Measurements from ENCODE around the gene HSPA6.

HSPA6 gene

DNA sequence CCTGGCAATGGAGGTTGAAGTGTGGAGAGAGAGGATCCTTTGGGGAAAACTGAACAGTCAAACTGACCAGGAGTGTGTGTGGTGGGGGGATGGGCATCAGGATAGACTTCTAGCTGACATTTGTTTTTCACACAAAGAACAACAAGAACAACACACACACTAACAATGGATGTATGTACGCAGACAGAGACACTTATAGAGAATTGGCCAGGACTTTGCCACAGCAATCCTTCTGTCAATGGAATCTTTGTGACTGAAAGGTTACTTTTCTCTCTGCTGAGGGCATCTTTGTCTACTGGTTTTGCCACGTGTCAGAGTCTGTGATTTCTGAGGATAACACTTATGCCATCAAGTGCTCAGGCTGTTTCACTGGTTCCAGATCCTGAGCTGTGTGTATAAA is 31.5 kb upstream of the HSPA6 start:
- TF ChIP-seq, protein P1, sequence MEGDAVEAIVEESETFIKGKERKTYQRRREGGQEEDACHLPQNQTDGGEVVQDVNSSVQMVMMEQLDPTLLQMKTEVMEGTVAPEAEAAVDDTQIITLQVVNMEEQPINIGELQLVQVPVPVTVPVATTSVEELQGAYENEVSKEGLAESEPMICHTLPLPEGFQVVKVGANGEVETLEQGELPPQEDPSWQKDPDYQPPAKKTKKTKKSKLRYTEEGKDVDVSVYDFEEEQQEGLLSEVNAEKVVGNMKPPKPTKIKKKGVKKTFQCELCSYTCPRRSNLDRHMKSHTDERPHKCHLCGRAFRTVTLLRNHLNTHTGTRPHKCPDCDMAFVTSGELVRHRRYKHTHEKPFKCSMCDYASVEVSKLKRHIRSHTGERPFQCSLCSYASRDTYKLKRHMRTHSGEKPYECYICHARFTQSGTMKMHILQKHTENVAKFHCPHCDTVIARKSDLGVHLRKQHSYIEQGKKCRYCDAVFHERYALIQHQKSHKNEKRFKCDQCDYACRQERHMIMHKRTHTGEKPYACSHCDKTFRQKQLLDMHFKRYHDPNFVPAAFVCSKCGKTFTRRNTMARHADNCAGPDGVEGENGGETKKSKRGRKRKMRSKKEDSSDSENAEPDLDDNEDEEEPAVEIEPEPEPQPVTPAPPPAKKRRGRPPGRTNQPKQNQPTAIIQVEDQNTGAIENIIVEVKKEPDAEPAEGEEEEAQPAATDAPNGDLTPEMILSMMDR (IDR thresholded peaks at IDR 0.05; ENCODE audit: poor library complexity, severe bottlenecking) = no peak
- ATAC-seq (ENCODE audit: low read depth) = no peak
- peaks cover 23% of the 10 kb centered on the region for H3K27me3 ChIP-seq (ENCODE audit: insufficient read depth, poor library complexity, severe bottlenecking)
- no peak overlapping the region for H3K27ac ChIP-seq (ENCODE audit: poor library complexity, severe bottlenecking)
- no peak for DNase-seq (ENCODE audit: low spot score)
- H3K36me3 ChIP-seq (ENCODE audit: low read depth) = no peaks in the 10 kb centered on the region
- no peaks in the 10 kb centered on the region for H3K9me3 ChIP-seq (ENCODE audit: severe bottlenecking)
- H3K4me1 ChIP-seq (ENCODE audit: insufficient read depth, poor library complexity, severe bottlenecking) = no peaks in the 10 kb centered on the region
- no peak overlapping the region for H3K4me3 ChIP-seq (ENCODE audit: severe bottlenecking)

DNA sequence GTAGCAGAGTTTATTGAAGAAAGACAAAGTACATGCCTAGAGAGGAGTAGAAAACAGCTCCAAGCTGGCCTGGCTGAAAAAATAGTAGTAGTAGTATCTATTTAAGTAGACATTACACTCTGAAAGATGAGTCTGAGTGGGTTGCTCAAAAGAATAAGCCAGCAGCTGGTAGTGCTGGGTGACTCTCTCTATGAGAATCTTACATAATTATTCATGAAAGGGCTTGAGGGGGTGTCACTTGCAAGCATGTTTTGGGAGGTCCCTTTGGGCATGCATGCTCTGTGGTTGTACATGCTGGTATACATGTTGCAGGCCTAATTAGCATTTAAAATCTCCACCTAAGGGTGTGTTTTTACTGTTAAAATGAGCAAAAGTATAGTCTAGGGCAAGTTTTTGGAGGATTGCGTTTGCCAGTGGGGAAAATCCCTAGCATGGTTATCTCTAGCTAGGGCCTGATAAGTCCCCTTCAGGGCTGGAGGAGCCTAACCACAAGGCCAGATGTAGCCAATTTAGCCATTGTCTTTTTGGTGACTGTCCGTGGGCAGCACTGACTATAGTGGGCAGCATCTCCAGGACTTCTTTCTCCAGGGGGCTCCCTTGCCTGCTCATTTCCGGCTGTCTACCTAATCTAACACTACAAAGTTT is 30.1 kb upstream of the HSPA6 start:
- H3K36me3 ChIP-seq (ENCODE audit: low read depth) = no peaks in the 10 kb centered on the region
- H3K4me3 ChIP-seq (ENCODE audit: severe bottlenecking) = no peak overlapping the region
- TF ChIP-seq, protein P1 (IDR thresholded peaks at IDR 0.05; ENCODE audit: poor library complexity, severe bottlenecking) = no peak
- H3K9me3 ChIP-seq (ENCODE audit: severe bottlenecking) = no peaks in the 10 kb centered on the region
- DNase-seq (ENCODE audit: low spot score) (no peak), ATAC-seq (ENCODE audit: low read depth) (no peak)
- H3K27ac ChIP-seq (ENCODE audit: poor library complexity, severe bottlenecking) = no peak overlapping the region
- no peaks in the 10 kb centered on the region for H3K4me1 ChIP-seq (ENCODE audit: insufficient read depth, poor library complexity, severe bottlenecking)
- peaks cover 23% of the 10 kb centered on the region for H3K27me3 ChIP-seq (ENCODE audit: insufficient read depth, poor library complexity, severe bottlenecking)

DNA sequence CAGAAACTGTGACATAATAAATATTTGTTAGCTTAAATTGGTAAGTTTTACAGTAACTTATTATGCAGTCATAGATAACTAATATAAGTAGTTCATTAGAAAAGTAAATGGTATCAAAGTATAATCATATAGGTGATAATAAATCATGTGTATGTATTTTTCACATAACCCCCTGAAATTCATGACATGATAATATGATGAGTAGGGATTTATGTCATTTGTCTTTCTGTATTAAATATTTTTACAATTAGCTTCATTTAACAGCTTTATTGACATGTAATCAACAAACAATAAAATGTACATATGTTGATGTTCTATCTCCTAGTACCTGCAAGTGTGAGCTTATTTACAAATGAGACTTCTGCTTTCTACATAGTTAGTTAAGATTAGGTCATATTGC is 28.9 kb upstream of the HSPA6 start:
- TF ChIP-seq, protein P1 (IDR thresholded peaks at IDR 0.05; ENCODE audit: poor library complexity, severe bottlenecking) = no peak
- H3K36me3 ChIP-seq (ENCODE audit: low read depth) = no peaks in the 10 kb centered on the region
- H3K4me3 ChIP-seq (ENCODE audit: severe bottlenecking) = no peak overlapping the region
- H3K27me3 ChIP-seq (ENCODE audit: insufficient read depth, poor library complexity, severe bottlenecking) = peaks cover 17% of the 10 kb centered on the region
- DNase-seq (ENCODE audit: low spot score) (no peak), ATAC-seq (ENCODE audit: low read depth) (no peak)
- no peak overlapping the region for H3K27ac ChIP-seq (ENCODE audit: poor library complexity, severe bottlenecking)
- no peaks in the 10 kb centered on the region for H3K9me3 ChIP-seq (ENCODE audit: severe bottlenecking)
- no peaks in the 10 kb centered on the region for H3K4me1 ChIP-seq (ENCODE audit: insufficient read depth, poor library complexity, severe bottlenecking)

DNA sequence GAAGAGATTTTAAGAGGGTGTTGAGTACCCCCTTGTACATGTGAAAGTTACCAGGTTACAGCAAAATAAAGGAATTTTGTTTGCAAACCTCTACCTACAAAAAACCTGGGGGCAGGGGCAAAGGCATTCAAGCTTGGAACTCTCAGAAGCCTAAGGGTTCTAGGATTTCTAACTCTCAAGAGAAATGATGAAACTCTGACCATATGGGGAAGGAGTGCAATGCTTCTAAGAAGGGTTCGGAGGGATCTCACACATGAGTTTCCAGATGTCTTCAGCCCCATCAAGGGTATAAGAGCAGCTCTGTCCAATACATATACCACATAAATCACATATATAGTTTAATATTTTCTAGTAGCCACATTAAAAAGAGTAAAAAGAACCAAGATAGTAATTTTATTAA is 26.4 kb upstream of the HSPA6 start:
- Histone ChIP-seq H3K4me1 (ENCODE audit: insufficient read depth, poor library complexity, severe bottlenecking) (no peaks in the 10 kb centered on the region), H3K27ac (ENCODE audit: poor library complexity, severe bottlenecking) (no peak overlapping the region), H3K27me3 (ENCODE audit: insufficient read depth, poor library complexity, severe bottlenecking) (no peaks in the 10 kb centered on the region), H3K36me3 (ENCODE audit: low read depth) (no peaks in the 10 kb centered on the region), H3K9me3 (ENCODE audit: severe bottlenecking) (no peaks in the 10 kb centered on the region), H3K4me3 (ENCODE audit: severe bottlenecking) (no peak overlapping the region)
- no peak for DNase-seq (ENCODE audit: low spot score)
- ATAC-seq (ENCODE audit: low read depth) = no peak
- TF ChIP-seq, protein P1 (IDR thresholded peaks at IDR 0.05; ENCODE audit: poor library complexity, severe bottlenecking) = no peak

DNA sequence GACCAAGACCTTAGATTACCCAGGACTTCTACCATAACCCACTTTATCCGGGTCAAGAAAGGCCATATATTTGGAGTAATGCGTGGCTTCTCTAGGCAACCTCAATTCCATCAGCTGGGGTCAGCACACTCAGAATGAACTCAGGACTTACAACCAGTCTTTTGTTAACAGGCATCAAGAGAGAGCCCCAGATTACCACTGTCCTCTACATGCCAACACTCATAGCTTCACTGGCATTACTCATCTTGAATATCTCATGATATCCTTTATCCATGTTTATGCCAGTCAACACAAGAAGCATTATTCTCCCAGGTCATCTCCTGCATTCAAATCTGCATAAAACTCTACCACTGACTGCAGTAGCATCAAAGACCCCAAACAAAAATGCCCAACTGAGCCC is 25.7 kb upstream of the HSPA6 start:
- no peak overlapping the region for H3K4me3 ChIP-seq (ENCODE audit: severe bottlenecking)
- ATAC-seq (ENCODE audit: low read depth) (no peak), DNase-seq (ENCODE audit: low spot score) (no peak)
- no peaks in the 10 kb centered on the region for H3K36me3 ChIP-seq (ENCODE audit: low read depth)
- no peak overlapping the region for H3K27ac ChIP-seq (ENCODE audit: poor library complexity, severe bottlenecking)
- TF ChIP-seq, protein P1 (IDR thresholded peaks at IDR 0.05; ENCODE audit: poor library complexity, severe bottlenecking) = no peak
- no peaks in the 10 kb centered on the region for H3K27me3 ChIP-seq (ENCODE audit: insufficient read depth, poor library complexity, severe bottlenecking)
- no peaks in the 10 kb centered on the region for H3K4me1 ChIP-seq (ENCODE audit: insufficient read depth, poor library complexity, severe bottlenecking)
- no peaks in the 10 kb centered on the region for H3K9me3 ChIP-seq (ENCODE audit: severe bottlenecking)
